Measurements from ENCODE around the gene DLAT. TPM values are rescaled to one million over a fixed set of nuclear protein-coding genes. Genes with fewer than 3 reads are reported as not detected.
A peak's percentile ranks its signal among the peaks of the same experiment; 100 is the strongest.

Gene DLAT
- total and polyA plus RNA-seq, 2 experiments from 2014 or later = 31.8 to 66.5 TPM

DNA sequence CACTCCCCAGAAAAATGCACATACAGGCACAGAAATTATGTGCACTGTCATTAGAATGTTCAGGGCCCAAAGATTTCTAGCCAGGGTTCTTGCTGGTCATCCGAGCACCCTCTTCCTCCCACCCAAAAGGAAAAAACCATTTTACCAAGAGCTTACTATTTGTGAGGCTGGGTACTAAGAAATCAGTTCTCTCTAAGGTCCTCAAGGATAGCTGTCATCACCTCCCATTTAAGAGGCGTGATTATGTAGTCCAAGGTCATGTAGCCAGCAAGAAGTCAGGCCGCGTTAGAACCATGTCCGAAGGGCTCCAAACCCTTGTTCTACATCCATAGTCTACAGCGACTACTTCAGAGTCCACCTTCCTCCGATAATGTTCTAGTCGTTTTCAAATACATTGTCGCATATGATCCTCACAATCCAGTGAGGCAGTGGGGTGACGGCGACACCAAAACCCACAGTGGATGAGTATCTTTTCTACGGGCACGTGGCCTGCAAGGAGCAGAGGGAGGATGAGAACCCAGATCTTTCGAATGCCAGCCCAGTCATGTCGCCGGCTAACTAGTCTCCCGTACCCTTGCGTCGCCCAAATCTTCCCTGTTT, 60.7 kb downstream of the DLAT start:
- Histone ChIP-seq H3K4me2 (peak overlapping the region; percentile 95), H3K36me3 (ENCODE audit: insufficient read depth) (peaks cover 54% of the 10 kb centered on the region), H3K79me2 (replicated peaks; ENCODE audit: insufficient read depth) (peaks cover 50% of the 10 kb centered on the region), H3K4me1 (ENCODE audit: insufficient read depth) (peaks cover 7% of the 10 kb centered on the region), H3K27me3 (ENCODE audit: insufficient read depth) (no peaks in the 10 kb centered on the region), H3K27ac (ENCODE audit: low read depth) (peak overlapping the region; percentile 5; the same call in 1 of the 2 replicates), H4K20me1 (replicated peaks; ENCODE audit: insufficient read depth) (peaks cover 12% of the 10 kb centered on the region), H3F3A (replicated peaks; ENCODE audit: low read depth) (peaks cover 11% of the 10 kb centered on the region; the same call in 1 of the 2 replicates), H3K4me3 (peak overlapping the region; percentile 91), H3K9me2 (ENCODE audit: insufficient read depth) (no peaks in the 10 kb centered on the region), H2AFZ (peak overlapping the region; percentile 84; the same call in 1 of the 2 replicates)
- ATAC-seq (peak; percentile 38), DNase-seq (ENCODE audit: low spot score) (peak; percentile 43)
- TF ChIP-seq, protein P1, sequence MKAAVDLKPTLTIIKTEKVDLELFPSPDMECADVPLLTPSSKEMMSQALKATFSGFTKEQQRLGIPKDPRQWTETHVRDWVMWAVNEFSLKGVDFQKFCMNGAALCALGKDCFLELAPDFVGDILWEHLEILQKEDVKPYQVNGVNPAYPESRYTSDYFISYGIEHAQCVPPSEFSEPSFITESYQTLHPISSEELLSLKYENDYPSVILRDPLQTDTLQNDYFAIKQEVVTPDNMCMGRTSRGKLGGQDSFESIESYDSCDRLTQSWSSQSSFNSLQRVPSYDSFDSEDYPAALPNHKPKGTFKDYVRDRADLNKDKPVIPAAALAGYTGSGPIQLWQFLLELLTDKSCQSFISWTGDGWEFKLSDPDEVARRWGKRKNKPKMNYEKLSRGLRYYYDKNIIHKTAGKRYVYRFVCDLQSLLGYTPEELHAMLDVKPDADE (IDR thresholded peaks at IDR 0.05) = no peak
- TF ChIP-seq, protein P2, sequence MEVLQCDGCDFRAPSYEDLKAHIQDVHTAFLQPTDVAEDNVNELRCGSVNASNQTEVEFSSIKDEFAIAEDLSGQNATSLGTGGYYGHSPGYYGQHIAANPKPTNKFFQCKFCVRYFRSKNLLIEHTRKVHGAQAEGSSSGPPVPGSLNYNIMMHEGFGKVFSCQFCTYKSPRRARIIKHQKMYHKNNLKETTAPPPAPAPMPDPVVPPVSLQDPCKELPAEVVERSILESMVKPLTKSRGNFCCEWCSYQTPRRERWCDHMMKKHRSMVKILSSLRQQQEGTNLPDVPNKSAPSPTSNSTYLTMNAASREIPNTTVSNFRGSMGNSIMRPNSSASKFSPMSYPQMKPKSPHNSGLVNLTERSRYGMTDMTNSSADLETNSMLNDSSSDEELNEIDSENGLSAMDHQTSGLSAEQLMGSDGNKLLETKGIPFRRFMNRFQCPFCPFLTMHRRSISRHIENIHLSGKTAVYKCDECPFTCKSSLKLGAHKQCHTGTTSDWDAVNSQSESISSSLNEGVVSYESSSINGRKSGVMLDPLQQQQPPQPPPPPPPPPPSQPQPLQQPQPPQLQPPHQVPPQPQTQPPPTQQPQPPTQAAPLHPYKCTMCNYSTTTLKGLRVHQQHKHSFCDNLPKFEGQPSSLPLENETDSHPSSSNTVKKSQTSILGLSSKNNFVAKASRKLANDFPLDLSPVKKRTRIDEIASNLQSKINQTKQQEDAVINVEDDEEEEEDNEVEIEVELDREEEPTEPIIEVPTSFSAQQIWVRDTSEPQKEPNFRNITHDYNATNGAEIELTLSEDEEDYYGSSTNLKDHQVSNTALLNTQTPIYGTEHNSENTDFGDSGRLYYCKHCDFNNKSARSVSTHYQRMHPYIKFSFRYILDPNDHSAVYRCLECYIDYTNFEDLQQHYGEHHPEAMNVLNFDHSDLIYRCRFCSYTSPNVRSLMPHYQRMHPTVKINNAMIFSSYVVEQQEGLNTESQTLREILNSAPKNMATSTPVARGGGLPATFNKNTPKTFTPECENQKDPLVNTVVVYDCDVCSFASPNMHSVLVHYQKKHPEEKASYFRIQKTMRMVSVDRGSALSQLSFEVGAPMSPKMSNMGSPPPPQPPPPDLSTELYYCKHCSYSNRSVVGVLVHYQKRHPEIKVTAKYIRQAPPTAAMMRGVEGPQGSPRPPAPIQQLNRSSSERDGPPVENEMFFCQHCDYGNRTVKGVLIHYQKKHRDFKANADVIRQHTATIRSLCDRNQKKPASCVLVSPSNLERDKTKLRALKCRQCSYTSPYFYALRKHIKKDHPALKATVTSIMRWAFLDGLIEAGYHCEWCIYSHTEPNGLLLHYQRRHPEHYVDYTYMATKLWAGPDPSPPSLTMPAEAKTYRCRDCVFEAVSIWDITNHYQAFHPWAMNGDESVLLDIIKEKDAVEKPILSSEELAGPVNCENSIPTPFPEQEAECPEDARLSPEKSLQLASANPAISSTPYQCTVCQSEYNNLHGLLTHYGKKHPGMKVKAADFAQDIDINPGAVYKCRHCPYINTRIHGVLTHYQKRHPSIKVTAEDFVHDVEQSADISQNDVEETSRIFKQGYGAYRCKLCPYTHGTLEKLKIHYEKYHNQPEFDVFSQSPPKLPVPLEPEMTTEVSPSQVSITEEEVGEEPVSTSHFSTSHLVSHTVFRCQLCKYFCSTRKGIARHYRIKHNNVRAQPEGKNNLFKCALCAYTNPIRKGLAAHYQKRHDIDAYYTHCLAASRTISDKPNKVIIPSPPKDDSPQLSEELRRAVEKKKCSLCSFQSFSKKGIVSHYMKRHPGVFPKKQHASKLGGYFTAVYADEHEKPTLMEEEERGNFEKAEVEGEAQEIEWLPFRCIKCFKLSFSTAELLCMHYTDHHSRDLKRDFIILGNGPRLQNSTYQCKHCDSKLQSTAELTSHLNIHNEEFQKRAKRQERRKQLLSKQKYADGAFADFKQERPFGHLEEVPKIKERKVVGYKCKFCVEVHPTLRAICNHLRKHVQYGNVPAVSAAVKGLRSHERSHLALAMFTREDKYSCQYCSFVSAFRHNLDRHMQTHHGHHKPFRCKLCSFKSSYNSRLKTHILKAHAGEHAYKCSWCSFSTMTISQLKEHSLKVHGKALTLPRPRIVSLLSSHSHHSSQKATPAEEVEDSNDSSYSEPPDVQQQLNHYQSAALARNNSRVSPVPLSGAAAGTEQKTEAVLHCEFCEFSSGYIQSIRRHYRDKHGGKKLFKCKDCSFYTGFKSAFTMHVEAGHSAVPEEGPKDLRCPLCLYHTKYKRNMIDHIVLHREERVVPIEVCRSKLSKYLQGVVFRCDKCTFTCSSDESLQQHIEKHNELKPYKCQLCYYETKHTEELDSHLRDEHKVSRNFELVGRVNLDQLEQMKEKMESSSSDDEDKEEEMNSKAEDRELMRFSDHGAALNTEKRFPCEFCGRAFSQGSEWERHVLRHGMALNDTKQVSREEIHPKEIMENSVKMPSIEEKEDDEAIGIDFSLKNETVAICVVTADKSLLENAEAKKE (CRISPR knock-in tag; IDR thresholded peaks at IDR 0.05) = no peak
- TF ChIP-seq, protein P3, sequence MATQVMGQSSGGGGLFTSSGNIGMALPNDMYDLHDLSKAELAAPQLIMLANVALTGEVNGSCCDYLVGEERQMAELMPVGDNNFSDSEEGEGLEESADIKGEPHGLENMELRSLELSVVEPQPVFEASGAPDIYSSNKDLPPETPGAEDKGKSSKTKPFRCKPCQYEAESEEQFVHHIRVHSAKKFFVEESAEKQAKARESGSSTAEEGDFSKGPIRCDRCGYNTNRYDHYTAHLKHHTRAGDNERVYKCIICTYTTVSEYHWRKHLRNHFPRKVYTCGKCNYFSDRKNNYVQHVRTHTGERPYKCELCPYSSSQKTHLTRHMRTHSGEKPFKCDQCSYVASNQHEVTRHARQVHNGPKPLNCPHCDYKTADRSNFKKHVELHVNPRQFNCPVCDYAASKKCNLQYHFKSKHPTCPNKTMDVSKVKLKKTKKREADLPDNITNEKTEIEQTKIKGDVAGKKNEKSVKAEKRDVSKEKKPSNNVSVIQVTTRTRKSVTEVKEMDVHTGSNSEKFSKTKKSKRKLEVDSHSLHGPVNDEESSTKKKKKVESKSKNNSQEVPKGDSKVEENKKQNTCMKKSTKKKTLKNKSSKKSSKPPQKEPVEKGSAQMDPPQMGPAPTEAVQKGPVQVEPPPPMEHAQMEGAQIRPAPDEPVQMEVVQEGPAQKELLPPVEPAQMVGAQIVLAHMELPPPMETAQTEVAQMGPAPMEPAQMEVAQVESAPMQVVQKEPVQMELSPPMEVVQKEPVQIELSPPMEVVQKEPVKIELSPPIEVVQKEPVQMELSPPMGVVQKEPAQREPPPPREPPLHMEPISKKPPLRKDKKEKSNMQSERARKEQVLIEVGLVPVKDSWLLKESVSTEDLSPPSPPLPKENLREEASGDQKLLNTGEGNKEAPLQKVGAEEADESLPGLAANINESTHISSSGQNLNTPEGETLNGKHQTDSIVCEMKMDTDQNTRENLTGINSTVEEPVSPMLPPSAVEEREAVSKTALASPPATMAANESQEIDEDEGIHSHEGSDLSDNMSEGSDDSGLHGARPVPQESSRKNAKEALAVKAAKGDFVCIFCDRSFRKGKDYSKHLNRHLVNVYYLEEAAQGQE (IDR thresholded peaks at IDR 0.05; ENCODE audit: unreplicated experiment) = no peak
- no peak for TF ChIP-seq EZH2 (IDR thresholded peaks at IDR 0.05; ENCODE audit: low read depth, unreplicated experiment)
- no peak for TF ChIP-seq POLR2AphosphoS5 (IDR thresholded peaks at IDR 0.05; ENCODE audit: low read depth)
- TF ChIP-seq CREB1 (CRISPR knock-in tag; IDR thresholded peaks at IDR 0.05; ENCODE audit: low read depth) = no peak
- no peak for TF ChIP-seq JUNB (IDR thresholded peaks at IDR 0.05; ENCODE audit: unreplicated experiment)
- TF ChIP-seq NANOG (IDR thresholded peaks at IDR 0.05; ENCODE audit: borderline replicate concordance) = no peak
- no peak for TF ChIP-seq STAT1 (IDR thresholded peaks at IDR 0.05; ENCODE audit: unreplicated experiment)
- TF ChIP-seq ZNF331 (CRISPR knock-in tag; IDR thresholded peaks at IDR 0.05; ENCODE audit: low read depth) = no peak
- TF ChIP-seq ZNF114 (CRISPR knock-in tag; IDR thresholded peaks at IDR 0.05) = no peak
- no peak for TF ChIP-seq EZH2phosphoT487 (IDR thresholded peaks at IDR 0.05; ENCODE audit: unreplicated experiment)
- TF ChIP-seq, protein P4, sequence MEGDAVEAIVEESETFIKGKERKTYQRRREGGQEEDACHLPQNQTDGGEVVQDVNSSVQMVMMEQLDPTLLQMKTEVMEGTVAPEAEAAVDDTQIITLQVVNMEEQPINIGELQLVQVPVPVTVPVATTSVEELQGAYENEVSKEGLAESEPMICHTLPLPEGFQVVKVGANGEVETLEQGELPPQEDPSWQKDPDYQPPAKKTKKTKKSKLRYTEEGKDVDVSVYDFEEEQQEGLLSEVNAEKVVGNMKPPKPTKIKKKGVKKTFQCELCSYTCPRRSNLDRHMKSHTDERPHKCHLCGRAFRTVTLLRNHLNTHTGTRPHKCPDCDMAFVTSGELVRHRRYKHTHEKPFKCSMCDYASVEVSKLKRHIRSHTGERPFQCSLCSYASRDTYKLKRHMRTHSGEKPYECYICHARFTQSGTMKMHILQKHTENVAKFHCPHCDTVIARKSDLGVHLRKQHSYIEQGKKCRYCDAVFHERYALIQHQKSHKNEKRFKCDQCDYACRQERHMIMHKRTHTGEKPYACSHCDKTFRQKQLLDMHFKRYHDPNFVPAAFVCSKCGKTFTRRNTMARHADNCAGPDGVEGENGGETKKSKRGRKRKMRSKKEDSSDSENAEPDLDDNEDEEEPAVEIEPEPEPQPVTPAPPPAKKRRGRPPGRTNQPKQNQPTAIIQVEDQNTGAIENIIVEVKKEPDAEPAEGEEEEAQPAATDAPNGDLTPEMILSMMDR (conservative IDR thresholded peaks at IDR 0.05; ENCODE audit: low read depth in 2 of 2) = no peak
- H3K27me3 Mint-ChIP-seq (ENCODE audit: insufficient read depth, low read depth, poor library complexity) = peaks cover 19% of the 10 kb centered on the region
- H3K4me1 Mint-ChIP-seq = peaks cover 20% of the 10 kb centered on the region
- peaks cover 86% of the 10 kb centered on the region for H3K36me3 Mint-ChIP-seq (ENCODE audit: low read depth)
- peak overlapping the region; percentile 100 for H3K4me3 Mint-ChIP-seq
- H3K27ac Mint-ChIP-seq = peak overlapping the region; percentile 98
- H3K9me3 Mint-ChIP-seq = peaks cover 4% of the 10 kb centered on the region; the same call in 2 of the 3 replicates
